HepG2 (cell line): ENCODE data around the gene CSNK2B. TPM values are rescaled to one million over a fixed set of nuclear protein-coding genes. Genes with fewer than 3 reads are reported as not detected.
A peak's percentile ranks its signal among the peaks of the same experiment; 100 is the strongest.

Experiments used
- EP300 ChIP-seq, 3 experiments: sonication (generic) in 1 of 3; formaldehyde crosslinking in 1 of 3; IDR thresholded peaks; 2 replicates each; pipeline versions ENCODE4 v1.5.1 to v1.6.1; 2011 to 2020; ENCODE audit warnings: low read depth in 2 of 3, low read length in 2 of 3, borderline replicate concordance in 1 of 3, improper control_type of control experiment in 1 of 3, mild to moderate bottlenecking in 1 of 3, missing genetic modification reagents in 1 of 3, moderate library complexity in 1 of 3
- FOXC1 ChIP-seq: sonication (generic); formaldehyde crosslinking; IDR thresholded peaks from 2 replicates; pipeline ENCODE4 v1.8.0; 2022; ENCODE audit warnings: mild to moderate bottlenecking, missing genetic modification reagents, borderline replicate concordance
- IKZF1 ChIP-seq: fragments of 450-650 bp; IDR thresholded peaks from 2 replicates; pipeline ENCODE4 v1.7.1; 2016
- JUN ChIP-seq: sonication (generic); formaldehyde crosslinking; IDR thresholded peaks from 2 replicates; pipeline ENCODE4 v1.4.0; 2020; ENCODE audit warnings: mild to moderate bottlenecking, missing genetic modification reagents
- TCF7 ChIP-seq: sonication (generic); IDR thresholded peaks from 2 replicates; pipeline ENCODE4 v1.6.1; 2016; ENCODE audit warnings: antibody characterized with exemption, low read depth
- TP53 ChIP-seq: sonication (generic); formaldehyde crosslinking; conservative IDR thresholded peaks from 2 replicates; pipeline ENCODE4 v1.4.0; 2020; ENCODE audit warnings: missing genetic modification reagents
- ZKSCAN1 ChIP-seq: fragments of 150-350 bp; IDR thresholded peaks from 2 replicates; pipeline ENCODE4 v1.6.1; 2014; ENCODE audit warnings: low read length
- ZNF260 ChIP-seq: sonication (generic); formaldehyde crosslinking; IDR thresholded peaks from 2 replicates; pipeline ENCODE4 v1.4.0; 2020; ENCODE audit warnings: missing genetic modification reagents, low read depth, mild to moderate bottlenecking, borderline replicate concordance
- ZNF496 ChIP-seq: sonication (generic); formaldehyde crosslinking; IDR thresholded peaks from 2 replicates; pipeline ENCODE4 v1.8.1; 2023; ENCODE audit warnings: mild to moderate bottlenecking, moderate library complexity, missing genetic modification reagents; ENCODE audit not compliant: insufficient replicate concordance
- ZNF724P ChIP-seq: sonication (generic); formaldehyde crosslinking; IDR thresholded peaks from 2 replicates; pipeline ENCODE4 v1.8.0; 2022; ENCODE audit warnings: missing genetic modification reagents, borderline replicate concordance
- polyA plus RNA-seq, 8 experiments: library from polyadenylated mRNA; depleted of rRNA in 3 of 8; stranded (reverse) in 7 of 8; unstranded in 1 of 8; fragments of >200 nt; fragmentation: Illumina TruSeq in 4 of 8; extraction: Trizol in 4 of 8; gene quantifications; 2 replicates each; pipeline versions ENCODE4 v1.2.1 to v1.2.3, GENCODE V29; 2011 to 2016; ENCODE audit warnings: low read depth in 4 of 8, missing spikeins in 1 of 8, mixed read lengths in 1 of 8; ENCODE audit not compliant: insufficient read depth in 1 of 8
- total RNA-seq, 5 experiments: library from RNA; depleted of rRNA; stranded (reverse); fragments of >200 nt; fragmentation: Illumina TruSeq; extraction: Trizol; gene quantifications; 2 replicates each; pipeline ENCODE4 v1.2.3, GENCODE V29; 2016; ENCODE audit warnings: low read depth in 1 of 5
- TF ChIP-seq, protein P1 (sequence below): sonication (generic); formaldehyde crosslinking; conservative IDR thresholded peaks from 2 replicates; pipeline ENCODE4 v1.4.0; 2020; ENCODE audit warnings: missing genetic modification reagents
- TF ChIP-seq, protein P2 (sequence below): sonication (generic); formaldehyde crosslinking; IDR thresholded peaks from 2 replicates; pipeline ENCODE4 v1.4.0; 2020; ENCODE audit warnings: missing genetic modification reagents, mild to moderate bottlenecking, borderline replicate concordance
- TF ChIP-seq, protein P3 (sequence below): sonication (generic); formaldehyde crosslinking; IDR thresholded peaks from 2 replicates; pipeline ENCODE4 v1.4.0; 2020; ENCODE audit warnings: missing genetic modification reagents, borderline replicate concordance
- TF ChIP-seq, protein P4 (sequence below): IDR thresholded peaks from 2 replicates; pipeline ENCODE4 v1.6.1; 2016; ENCODE audit warnings: mild to moderate bottlenecking

CSNK2B gene
- total and polyA plus RNA-seq, 2 of the 13 experiments (the other 11 are each of a cell fraction or from before 2014, with no cell fraction given): 111 to 296 TPM

DNA sequence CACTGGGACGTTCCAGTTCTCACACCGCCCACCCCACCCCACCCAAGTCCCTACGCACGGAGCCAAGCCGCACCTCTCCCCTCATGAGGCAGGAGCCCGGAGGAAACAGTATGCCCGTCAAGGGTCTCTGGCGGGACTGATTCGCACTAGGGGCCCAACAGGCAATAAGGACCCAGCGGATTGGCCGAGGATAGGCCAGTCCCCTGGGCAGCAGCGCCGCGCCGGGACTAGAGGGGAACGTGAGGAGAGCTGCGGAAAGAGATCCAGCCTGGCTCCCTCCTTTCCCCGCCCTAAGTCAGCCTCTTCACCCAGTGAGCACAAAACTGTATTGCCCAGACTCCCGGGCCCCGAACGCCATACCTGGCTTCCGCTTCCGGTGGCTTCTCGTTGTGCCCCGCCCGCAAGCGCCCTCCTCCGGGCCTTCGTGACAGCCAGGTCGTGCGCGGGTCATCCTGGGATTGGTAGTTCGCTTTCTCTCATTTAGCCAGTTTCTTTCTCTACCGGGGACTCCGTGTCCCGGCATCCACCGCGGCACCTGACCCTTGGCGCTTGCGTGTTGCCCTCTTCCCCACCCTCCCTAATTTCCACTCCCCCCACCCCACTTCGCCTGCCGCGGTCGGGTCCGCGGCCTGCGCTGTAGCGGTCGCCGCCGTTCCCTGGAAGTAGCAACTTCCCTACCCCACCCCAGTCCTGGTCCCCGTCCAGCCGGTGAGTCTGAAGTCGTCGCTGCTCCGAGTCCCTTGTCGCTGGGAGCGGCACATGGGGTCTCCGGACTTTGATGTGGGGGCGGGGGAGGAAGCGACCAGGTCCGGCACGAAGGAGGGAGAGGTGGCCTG, at the start of gene CSNK2B (continued):
- TF ChIP-seq FOXC1 (CRISPR knock-in tag): no peak; the same call in 1 of the 2 replicates
- peak; percentile 71; the same call in 1 of the 2 replicates for TF ChIP-seq ZNF724P (CRISPR knock-in tag)
- TF ChIP-seq, protein P1, sequence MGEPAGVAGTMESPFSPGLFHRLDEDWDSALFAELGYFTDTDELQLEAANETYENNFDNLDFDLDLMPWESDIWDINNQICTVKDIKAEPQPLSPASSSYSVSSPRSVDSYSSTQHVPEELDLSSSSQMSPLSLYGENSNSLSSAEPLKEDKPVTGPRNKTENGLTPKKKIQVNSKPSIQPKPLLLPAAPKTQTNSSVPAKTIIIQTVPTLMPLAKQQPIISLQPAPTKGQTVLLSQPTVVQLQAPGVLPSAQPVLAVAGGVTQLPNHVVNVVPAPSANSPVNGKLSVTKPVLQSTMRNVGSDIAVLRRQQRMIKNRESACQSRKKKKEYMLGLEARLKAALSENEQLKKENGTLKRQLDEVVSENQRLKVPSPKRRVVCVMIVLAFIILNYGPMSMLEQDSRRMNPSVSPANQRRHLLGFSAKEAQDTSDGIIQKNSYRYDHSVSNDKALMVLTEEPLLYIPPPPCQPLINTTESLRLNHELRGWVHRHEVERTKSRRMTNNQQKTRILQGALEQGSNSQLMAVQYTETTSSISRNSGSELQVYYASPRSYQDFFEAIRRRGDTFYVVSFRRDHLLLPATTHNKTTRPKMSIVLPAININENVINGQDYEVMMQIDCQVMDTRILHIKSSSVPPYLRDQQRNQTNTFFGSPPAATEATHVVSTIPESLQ (CRISPR knock-in tag): no peak
- TF ChIP-seq EP300 (IDR thresholded peaks at IDR 0.05; ENCODE audit: low read depth in 2 of 2, low read length in 2 of 2): 0 out of 4 replicates have a peak, but pooled peaks of 1 of the 2 experiments have one; percentile 1
- no peak for TF ChIP-seq EP300 (CRISPR knock-in tag; IDR thresholded peaks at IDR 0.05; ENCODE audit: borderline replicate concordance)
- TF ChIP-seq ZNF496 (CRISPR knock-in tag): no peak
- TF ChIP-seq, protein P2, sequence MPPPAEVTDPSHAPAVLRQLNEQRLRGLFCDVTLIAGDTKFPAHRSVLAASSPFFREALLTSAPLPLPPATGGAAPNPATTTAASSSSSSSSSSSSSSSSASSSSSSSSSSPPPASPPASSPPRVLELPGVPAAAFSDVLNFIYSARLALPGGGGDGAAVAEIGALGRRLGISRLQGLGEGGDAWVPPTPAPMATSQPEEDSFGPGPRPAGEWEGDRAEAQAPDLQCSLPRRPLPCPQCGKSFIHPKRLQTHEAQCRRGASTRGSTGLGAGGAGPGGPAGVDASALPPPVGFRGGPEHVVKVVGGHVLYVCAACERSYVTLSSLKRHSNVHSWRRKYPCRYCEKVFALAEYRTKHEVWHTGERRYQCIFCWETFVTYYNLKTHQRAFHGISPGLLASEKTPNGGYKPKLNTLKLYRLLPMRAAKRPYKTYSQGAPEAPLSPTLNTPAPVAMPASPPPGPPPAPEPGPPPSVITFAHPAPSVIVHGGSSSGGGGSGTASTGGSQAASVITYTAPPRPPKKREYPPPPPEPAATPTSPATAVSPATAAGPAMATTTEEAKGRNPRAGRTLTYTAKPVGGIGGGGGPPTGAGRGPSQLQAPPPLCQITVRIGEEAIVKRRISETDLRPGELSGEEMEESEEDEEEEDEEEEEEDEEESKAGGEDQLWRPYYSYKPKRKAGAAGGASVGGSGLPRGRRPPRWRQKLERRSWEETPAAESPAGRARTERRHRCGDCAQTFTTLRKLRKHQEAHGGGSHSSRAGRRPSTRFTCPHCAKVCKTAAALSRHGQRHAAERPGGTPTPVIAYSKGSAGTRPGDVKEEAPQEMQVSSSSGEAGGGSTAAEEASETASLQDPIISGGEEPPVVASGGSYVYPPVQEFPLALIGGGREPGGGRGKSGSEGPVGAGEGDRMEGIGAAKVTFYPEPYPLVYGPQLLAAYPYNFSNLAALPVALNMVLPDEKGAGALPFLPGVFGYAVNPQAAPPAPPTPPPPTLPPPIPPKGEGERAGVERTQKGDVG (CRISPR knock-in tag): no peak
- TF ChIP-seq IKZF1: no peak
- no peak; the same call in 1 of the 2 replicates for TF ChIP-seq TCF7
- TF ChIP-seq, protein P3, sequence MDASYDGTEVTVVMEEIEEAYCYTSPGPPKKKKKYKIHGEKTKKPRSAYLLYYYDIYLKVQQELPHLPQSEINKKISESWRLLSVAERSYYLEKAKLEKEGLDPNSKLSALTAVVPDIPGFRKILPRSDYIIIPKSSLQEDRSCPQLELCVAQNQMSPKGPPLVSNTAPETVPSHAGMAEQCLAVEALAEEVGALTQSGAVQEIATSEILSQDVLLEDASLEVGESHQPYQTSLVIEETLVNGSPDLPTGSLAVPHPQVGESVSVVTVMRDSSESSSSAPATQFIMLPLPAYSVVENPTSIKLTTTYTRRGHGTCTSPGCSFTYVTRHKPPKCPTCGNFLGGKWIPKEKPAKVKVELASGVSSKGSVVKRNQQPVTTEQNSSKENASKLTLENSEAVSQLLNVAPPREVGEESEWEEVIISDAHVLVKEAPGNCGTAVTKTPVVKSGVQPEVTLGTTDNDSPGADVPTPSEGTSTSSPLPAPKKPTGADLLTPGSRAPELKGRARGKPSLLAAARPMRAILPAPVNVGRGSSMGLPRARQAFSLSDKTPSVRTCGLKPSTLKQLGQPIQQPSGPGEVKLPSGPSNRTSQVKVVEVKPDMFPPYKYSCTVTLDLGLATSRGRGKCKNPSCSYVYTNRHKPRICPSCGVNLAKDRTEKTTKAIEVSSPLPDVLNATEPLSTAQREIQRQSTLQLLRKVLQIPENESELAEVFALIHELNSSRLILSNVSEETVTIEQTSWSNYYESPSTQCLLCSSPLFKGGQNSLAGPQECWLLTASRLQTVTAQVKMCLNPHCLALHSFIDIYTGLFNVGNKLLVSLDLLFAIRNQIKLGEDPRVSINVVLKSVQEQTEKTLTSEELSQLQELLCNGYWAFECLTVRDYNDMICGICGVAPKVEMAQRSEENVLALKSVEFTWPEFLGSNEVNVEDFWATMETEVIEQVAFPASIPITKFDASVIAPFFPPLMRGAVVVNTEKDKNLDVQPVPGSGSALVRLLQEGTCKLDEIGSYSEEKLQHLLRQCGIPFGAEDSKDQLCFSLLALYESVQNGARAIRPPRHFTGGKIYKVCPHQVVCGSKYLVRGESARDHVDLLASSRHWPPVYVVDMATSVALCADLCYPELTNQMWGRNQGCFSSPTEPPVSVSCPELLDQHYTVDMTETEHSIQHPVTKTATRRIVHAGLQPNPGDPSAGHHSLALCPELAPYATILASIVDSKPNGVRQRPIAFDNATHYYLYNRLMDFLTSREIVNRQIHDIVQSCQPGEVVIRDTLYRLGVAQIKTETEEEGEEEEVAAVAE: peak; percentile 98
- no peak for TF ChIP-seq JUN (CRISPR knock-in tag)
- TF ChIP-seq TP53: peak; percentile 58
- TF ChIP-seq, protein P4, sequence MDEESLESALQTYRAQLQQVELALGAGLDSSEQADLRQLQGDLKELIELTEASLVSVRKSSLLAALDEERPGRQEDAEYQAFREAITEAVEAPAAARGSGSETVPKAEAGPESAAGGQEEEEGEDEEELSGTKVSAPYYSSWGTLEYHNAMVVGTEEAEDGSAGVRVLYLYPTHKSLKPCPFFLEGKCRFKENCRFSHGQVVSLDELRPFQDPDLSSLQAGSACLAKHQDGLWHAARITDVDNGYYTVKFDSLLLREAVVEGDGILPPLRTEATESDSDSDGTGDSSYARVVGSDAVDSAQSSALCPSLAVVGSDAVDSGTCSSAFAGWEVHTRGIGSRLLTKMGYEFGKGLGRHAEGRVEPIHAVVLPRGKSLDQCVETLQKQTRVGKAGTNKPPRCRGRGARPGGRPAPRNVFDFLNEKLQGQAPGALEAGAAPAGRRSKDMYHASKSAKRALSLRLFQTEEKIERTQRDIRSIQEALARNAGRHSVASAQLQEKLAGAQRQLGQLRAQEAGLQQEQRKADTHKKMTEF (CRISPR knock-in tag): peak; percentile 39; the same call in 1 of the 2 replicates
- TF ChIP-seq ZKSCAN1: no peak
- TF ChIP-seq ZNF260: no peak
